Breast epithelium (tissue), 4 donors: Measurements from ENCODE around the gene HAND1. TPM values are rescaled to one million over a fixed set of nuclear protein-coding genes. Genes with fewer than 3 reads are reported as not detected.

Experiments
- DNase-seq, 2 donors: peaks; one replicate each; pipeline ENCODE4 v3.0.0-alpha.2; 2019; ENCODE audit warnings: low spot score in 2 of 2
- H3K27ac ChIP-seq, 2 donors: fragments of 200-600 bp; sonication (generic) in 1 of 2; one replicate each; pipeline ENCODE4 v1.5.1; 2016 to 2019; ENCODE audit warnings: mild to moderate bottlenecking in 1 of 2
- H3K27me3 ChIP-seq, 2 donors: fragments of 200-600 bp; sonication (generic) in 1 of 2; one replicate each; pipeline versions ENCODE4 v1.5.1 to v1.6.0; 2017 to 2019; ENCODE audit warnings: control low read depth in 1 of 2, mild to moderate bottlenecking in 1 of 2
- H3K36me3 ChIP-seq: fragments of 200-600 bp; one replicate; pipeline ENCODE4 v1.5.1; 2019
- H3K4me1 ChIP-seq, 2 donors: fragments of 200-600 bp; sonication (generic); one replicate each; pipeline ENCODE4 v1.5.1; 2016 to 2019; ENCODE audit warnings: control low read depth in 1 of 2
- H3K4me3 ChIP-seq, 3 donors: fragments of 200-600 bp; sonication (generic); 1 replicate in 2 of 3; 2 replicates in 1 of 3; pipeline ENCODE4 v1.5.1; 2016 to 2019; ENCODE audit warnings: mild to moderate bottlenecking in 3 of 3, moderate library complexity in 2 of 3
- H3K9me3 ChIP-seq, 2 donors: fragments of 200-600 bp; sonication (generic) in 1 of 2; one replicate each; pipeline ENCODE4 v1.5.1; 2016 to 2019; ENCODE audit warnings: control low read depth in 1 of 2
- CTCF ChIP-seq, 3 donors: fragments of 450-650 bp; IDR thresholded peaks; one replicate each; pipeline ENCODE4 v1.5.1; 2016 to 2017; ENCODE audit warnings: antibody characterized with exemption in 3 of 3, mild to moderate bottlenecking in 3 of 3, moderate library complexity in 3 of 3
- POLR2A ChIP-seq: fragments of 450-650 bp; IDR thresholded peaks from one replicate; pipeline ENCODE4 v1.6.1; 2016; ENCODE audit warnings: antibody characterized with exemption, mild to moderate bottlenecking, moderate library complexity
- POLR2AphosphoS5 ChIP-seq, 3 donors: sonication (generic); formaldehyde crosslinking; IDR thresholded peaks; one replicate each; pipeline ENCODE4 v1.6.1; 2017; ENCODE audit warnings: antibody characterized with exemption in 3 of 3
- intact Hi-C: fragments of 100-400 bp; cut with DNase I; formaldehyde crosslinking; loops from one replicate; pipeline ENCODE4 v1.15.1; 2023; ENCODE audit warnings: low total_unique reads
- total RNA-seq, 3 donors: library from RNA; depleted of rRNA; stranded (reverse); fragments of >200 nt; gene quantifications; one replicate each; pipeline ENCODE4 v1.1.0, GENCODE V29; 2016

HAND1 gene
- total RNA-seq, 3 donors from 2014 or later, result 0.16 to 0.59 TPM; not detected in 1

DNA sequence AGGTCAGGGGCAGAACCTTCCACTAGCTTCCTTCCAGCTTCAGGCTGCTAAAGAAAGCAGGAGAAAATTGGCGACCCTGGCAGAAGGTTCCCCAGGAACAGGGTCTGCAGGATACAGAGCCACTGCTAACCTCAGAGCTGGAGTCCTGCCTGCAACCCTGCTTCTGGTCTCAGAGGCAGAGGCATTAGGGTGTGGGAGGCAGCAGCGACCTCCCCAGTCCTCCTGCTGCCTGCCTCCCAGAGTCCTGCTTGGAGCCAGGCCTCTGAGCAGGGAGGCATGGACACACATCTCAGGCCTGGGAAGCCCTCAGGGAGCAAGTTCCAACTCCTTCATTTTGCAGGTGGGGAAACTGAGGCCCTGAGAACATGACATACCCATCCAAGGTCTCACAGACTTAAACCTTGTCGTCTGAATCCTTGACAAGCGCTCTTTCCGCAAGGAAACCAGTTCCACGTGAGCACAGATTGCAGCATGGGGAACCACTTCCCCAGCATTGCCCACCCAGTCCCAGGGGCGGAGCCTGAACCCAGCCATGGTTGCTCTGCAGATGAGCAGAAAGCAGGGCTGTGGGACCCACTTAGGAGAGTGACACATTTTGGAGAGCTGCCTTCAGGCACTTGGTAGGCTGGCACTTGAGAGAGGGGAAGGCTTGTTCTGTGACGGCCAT is 28.2 kb upstream of the HAND1 start:
- Histone ChIP-seq H3K4me1 (no peaks in the 10 kb centered on the region), H3K27me3 (no peaks in the 10 kb centered on the region), H3K4me3 (no peak overlapping the region), H3K9me3 (no peaks in the 10 kb centered on the region), H3K36me3 (no peaks in the 10 kb centered on the region), H3K27ac (no peak overlapping the region)
- no peak for DNase-seq
- TF ChIP-seq POLR2AphosphoS5 (IDR thresholded peaks at IDR 0.05) (no peak), POLR2A (no peak), CTCF (IDR thresholded peaks at IDR 0.05) (no peak)
- intact Hi-C loops, result no loop called here

DNA sequence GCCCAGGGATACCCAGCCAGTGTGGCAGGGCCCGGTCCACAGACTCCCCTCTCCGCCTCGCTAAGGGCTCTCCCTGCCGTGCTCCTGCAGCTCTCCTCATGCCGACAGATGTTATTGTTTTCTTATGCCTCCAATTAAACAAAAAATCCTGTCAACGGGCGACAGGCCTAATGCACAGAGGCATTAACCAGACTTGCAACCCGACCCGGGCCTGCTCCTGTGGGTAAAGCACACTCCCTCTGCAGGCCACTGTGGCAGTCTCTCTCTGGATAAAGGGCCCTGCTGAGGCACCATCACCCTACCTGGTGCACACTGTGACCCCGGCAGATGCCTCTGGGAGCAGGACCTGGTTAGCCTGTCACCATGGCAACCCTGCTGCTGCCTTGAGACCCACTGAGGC is 27.5 kb upstream of the HAND1 start:
- intact Hi-C loops, result no loop called here
- Histone ChIP-seq H3K27me3 (no peaks in the 10 kb centered on the region), H3K4me1 (no peaks in the 10 kb centered on the region), H3K27ac (no peak overlapping the region), H3K4me3 (no peak overlapping the region), H3K9me3 (no peaks in the 10 kb centered on the region), H3K36me3 (no peaks in the 10 kb centered on the region)
- TF ChIP-seq POLR2AphosphoS5 (IDR thresholded peaks at IDR 0.05), result no peak
- no peak for TF ChIP-seq POLR2A
- TF ChIP-seq CTCF (IDR thresholded peaks at IDR 0.05), result no peak
- DNase-seq, result no peak

- no peak overlapping the region for H3K27ac ChIP-seq
- H3K4me3 ChIP-seq, result no peak overlapping the region
- intact Hi-C loops, result no loop called here
- H3K27me3 ChIP-seq, result no peaks in the 10 kb centered on the region
- DNase-seq, result no peak
- no peak for TF ChIP-seq POLR2A
- no peak for TF ChIP-seq POLR2AphosphoS5 (IDR thresholded peaks at IDR 0.05)
- TF ChIP-seq CTCF (IDR thresholded peaks at IDR 0.05), result no peak
- no peaks in the 10 kb centered on the region for H3K9me3 ChIP-seq
- H3K4me1 ChIP-seq, result no peaks in the 10 kb centered on the region
- H3K36me3 ChIP-seq, result no peaks in the 10 kb centered on the region
These were observed 25.6 kb upstream of the HAND1 start for GRCh38 chr5:154503698-154504039.

- Histone ChIP-seq H3K27me3 (no peaks in the 10 kb centered on the region), H3K4me3 (no peak overlapping the region), H3K4me1 (no peaks in the 10 kb centered on the region), H3K27ac (no peak overlapping the region), H3K36me3 (no peaks in the 10 kb centered on the region), H3K9me3 (no peaks in the 10 kb centered on the region)
- intact Hi-C loops, result no loop called here
- TF ChIP-seq POLR2A (no peak), POLR2AphosphoS5 (IDR thresholded peaks at IDR 0.05) (no peak), CTCF (IDR thresholded peaks at IDR 0.05) (no peak)
- no peak for DNase-seq
These were observed 24.2 kb upstream of the HAND1 start for GRCh38 chr5:154502180-154502579.

- no peak for DNase-seq
- Histone ChIP-seq H3K36me3 (no peaks in the 10 kb centered on the region), H3K9me3 (no peaks in the 10 kb centered on the region), H3K4me1 (no peaks in the 10 kb centered on the region), H3K27me3 (no peaks in the 10 kb centered on the region), H3K4me3 (no peak overlapping the region), H3K27ac (no peak overlapping the region)
- TF ChIP-seq CTCF (IDR thresholded peaks at IDR 0.05) (no peak), POLR2AphosphoS5 (IDR thresholded peaks at IDR 0.05) (no peak), POLR2A (no peak)
- intact Hi-C loops, result no loop called here
These were observed 23.5 kb upstream of the HAND1 start for GRCh38 chr5:154501566-154501965.
